ENCODE results near the gene CAPN13. TPM values are rescaled to one million over a fixed set of nuclear protein-coding genes. Genes with fewer than 3 reads are reported as not detected.

The CAPN13 gene
- 4.2 TPM in 1 of 2 replicates, not detected in the other for total RNA-seq

GRCh38 chr2:30807249-30807648, at the start of gene CAPN13:
CAPN13 (minus strand) TSS chr2:30807446; CDS start chr2:30787325, 20,121 bp downstream.

Data from nasal cavity respiratory epithelium epithelial cell of viscerocranial mucosa (primary cell).